Hypothalamus (tissue), 51 donors: ENCODE results near the gene SLC41A2.
"Not testable (repeated sequence)": the region's sequence is repeated elsewhere in the genome, so short reads cannot be mapped to it uniquely, and the experiment has no call there.

Experiments
- DNase-seq, 51 donors: peaks; one replicate each; lab custom pipeline; 2025; lab: John Stamatoyannopoulos, UW

The SLC41A2 gene, protein sequence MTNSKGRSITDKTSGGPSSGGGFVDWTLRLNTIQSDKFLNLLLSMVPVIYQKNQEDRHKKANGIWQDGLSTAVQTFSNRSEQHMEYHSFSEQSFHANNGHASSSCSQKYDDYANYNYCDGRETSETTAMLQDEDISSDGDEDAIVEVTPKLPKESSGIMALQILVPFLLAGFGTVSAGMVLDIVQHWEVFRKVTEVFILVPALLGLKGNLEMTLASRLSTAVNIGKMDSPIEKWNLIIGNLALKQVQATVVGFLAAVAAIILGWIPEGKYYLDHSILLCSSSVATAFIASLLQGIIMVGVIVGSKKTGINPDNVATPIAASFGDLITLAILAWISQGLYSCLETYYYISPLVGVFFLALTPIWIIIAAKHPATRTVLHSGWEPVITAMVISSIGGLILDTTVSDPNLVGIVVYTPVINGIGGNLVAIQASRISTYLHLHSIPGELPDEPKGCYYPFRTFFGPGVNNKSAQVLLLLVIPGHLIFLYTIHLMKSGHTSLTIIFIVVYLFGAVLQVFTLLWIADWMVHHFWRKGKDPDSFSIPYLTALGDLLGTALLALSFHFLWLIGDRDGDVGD

DNA sequence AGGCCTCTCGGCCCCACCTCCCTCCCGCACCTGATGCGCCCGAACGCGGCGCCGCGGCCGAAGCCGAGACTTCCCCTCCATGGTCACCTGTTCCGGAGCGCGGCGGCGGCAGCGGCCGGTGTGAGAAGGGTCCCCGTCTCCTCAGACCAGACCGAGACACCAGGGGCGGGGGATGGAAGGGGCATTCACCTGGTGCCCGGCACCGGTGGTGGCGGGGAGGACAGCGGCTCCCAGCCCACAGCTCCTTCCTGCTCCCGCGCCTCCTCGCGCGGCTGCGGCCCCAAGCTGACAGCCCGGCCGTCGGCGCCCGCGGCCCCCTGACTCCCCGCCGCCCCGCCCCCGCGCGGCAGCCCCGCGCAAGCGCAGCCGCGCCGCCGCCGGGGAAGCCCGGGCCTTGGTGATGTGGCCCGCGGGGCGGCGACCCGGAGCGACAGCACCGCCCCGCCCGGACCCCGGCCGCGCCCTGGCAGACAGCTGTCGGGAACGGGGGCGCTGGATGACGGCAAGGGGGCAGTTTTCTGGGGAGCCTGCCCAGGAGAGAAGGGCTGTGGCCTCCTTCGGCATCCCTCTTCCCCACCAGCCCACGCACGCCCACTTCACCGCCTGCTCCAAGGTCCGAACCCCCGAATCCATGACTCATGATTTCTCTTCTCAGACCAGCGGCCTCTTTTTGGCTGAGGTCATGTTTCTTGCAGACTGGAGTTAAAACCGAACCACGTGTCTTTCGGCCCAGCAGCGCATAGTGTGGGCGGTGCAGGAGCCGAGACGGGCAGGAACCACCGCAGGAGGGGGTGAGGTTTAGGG is at the start of gene SLC41A2:
Gene SLC41A2, minus strand, starts transcription at position 290 of the 804 bp plus-strand sequence. CDS start 29,763 bp downstream, outside the sequence.
- DNase-seq = peak in 50 of 51 donors; percentile 11 to 89 (median 60)

DNA sequence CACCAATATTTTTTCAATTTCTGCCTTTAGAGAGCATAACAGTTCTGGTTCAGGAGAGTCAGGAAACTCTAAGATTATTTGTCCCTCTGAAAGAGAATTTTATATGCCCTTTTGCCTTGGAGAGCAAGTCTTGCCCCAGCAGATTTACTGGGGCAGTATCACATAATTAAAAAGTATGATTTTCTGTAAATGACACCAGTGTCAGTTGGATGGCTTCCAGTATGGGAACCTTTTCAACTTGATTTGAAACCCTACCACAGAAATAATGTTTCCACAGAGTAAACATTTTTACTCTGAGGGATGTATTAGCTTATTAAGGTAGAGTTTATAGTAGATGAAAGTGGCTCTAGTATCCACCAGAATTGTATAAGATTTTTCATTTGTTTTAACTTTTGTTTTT is 43.4 kb upstream of the SLC41A2 start:
- no peak for DNase-seq

DNA sequence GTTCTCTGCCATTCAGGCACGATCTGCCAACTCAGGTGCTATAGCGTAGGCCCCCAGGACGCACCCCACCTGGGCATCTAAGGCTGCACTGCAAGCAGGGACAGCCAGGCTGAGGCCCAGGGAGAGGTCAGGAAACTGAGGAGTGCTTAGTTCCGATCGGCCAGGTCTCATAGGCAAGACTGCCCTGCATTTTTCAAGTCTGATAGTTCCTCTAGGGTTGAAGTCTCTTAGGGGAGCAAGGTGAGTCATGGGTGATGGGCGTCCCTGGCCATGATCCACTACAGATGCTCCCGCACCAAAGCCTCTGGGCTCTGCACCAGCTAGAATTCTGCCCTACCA is 41.2 kb upstream of the SLC41A2 start:
- DNase-seq = no peak

DNA sequence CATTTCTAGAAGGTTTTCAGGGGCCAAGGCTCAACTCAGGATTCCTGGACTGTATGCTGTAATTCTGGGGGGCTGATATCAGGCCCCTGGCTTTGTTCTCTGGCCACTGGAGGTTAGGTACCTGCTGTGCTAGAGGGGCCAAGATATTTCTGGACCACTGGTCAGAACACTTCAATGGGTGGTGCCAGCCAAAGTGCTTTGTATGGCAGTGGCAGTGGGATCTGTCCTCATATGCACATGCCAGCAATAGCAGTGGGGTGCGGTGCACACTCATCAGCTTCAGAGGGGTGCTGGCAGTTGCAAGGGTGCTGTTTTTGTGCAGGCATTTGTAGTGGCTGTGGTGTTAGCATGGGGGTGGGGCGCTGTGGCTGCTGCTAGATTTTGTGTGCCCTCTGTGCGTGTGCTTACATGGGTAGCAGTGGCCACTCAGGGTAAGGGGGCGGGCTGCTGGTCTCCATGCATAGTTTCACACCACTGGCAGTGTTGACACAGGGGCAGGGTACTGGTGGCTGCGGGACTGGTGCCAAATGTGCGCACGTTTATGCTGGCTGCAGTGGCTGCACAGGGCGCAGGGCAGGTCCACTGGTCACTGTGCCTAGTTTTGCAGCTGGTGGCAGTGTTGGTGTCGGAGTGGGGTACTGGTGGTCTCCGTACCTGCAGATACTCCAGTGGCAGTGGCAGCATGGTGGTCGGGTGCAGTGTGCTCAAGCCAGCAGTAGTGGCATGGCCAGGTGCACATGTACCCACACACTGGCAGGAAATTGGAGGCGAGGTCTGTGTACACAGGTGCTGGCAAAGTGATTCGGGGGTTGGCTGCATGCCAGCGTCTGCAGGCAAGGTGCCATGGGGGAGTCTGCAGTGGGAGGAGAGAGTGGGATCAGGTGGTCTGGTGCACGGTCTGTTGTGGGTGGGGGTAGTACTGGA is 40.6 kb upstream of the SLC41A2 start:
- no peak for DNase-seq

DNA sequence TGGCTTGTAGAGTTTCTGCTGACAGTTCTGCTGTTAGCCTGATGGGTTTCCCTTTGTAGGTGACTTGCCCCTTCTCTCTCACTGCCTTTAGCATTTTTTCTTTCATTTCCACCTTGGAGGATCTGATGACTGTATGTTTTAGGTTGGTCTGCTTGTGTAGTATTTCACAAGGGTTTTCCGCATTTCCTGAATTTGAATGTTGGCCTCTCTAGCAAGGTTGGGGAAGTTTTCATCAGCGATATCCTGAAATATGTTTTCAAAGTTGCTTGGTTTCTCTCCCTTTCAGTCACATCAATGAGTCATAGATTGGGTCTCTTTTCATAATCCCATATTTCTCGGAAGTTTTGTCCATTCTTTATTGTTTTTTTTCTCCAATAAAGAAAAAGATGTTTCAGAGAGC is 39.5 kb upstream of the SLC41A2 start:
- no peak for DNase-seq

DNA sequence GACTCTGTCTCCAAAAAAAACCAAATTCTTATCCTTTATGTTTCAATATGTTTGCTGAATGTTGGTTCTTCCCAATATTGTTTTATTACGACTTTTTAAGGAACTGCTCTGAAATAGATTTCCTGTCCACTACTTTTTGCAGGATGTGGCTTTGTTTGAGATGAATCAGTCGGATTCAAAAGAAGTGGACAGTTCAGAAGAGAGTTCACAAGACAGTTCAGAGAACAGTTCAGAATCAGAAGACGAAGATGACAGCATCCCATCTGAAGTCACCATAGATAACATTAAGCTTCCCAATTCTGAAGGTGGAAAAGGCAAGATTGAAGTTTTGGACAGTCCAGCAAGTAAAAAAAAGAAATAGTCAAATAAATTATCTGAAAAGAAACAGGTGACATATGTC is 36.2 kb upstream of the SLC41A2 start:
- DNase-seq = no peak

DNA sequence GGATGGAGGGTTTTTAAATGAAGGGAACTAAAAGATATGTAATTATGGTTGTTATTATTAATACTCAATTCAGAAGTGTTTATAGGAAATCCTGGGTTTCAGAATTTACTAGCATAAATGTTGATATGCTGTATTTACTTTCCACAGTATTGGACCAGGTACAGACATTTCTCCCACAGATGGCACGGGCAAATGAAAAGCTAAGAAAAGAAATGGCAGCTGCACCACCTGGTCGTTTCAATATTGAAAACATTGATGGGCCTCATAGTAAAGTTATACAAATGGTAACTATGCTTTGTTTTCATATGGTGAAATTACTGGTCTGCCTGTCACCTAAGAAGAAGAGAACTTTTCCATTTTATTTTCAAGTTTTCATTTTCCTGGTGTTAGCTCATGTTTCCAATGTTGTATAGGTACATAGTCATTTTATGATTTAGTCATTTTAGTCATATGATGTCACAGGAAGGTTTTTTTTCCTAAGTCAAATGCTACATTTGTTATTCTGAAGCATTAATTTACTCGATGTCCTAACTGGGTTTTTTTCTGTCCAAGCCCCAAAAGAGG is 33.6 kb upstream of the SLC41A2 start:
- no peak for DNase-seq

DNA sequence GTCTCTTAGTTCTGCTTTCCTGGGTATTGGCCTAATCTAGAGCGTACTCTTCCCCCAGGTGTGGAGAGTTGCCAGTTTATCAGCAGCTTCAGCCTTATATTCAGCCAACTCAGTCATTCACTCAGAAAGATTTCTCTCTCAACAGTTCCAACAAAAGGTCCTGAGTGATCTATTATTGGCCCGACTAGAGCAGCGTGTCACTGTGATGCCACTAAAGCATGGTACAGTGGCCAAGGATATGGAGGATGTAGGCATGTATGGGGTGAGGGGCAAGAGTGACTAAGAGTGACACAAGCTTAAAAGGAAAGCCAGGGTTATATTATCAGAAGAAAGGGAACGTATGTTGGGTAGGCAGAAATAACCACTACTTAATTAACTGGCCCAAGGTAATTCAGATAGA is 32.9 kb upstream of the SLC41A2 start:
- DNase-seq = no peak

DNA sequence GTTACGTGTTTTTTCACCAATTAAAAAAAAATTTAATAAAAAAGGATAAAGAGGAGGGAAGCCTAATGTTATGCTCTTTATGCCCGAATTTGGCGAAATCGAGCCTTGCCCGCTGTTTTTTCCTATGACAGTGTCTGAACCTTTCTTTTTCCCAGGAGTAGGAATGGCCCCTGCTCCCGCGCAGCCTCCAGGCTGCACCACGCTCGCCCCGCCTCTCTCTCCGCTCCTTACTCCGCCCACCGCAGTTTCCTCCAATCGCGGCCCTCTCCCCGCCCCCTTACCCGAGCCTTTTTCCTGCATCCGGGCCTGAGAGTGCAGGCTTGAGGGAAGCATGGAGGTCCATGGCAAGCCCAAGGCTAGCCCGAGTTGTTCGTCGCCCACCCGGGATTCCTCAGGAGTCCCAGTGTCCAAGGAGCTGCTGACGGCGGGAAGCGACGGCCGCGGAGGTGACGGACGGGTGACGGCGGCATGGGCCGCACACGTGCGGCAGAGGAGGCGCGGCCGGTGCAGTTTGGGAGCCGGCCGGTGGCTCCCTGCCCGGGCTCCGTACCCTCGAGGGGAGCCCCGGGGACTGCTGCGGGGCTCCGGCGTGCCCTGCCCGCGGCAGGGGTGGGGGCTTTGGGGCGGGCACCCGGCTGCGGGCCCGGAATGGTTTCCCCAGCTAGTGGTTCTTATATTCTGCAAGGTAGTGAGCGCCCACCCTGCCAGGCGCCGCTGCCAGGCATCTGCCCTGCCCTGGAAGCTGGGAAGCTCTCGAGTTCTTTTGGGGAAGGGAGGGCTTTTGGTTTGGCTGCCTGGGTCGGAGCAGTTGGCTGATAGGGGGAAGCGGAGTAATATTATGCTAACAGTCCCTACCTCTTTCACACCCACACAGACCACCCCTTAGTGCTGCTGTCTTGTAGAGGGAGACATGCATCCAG is 28.2 kb upstream of the SLC41A2 start, which contains the start of gene NOPCHAP1:
Gene NOPCHAP1, plus strand, starts transcription at position 295 of the 920 bp plus-strand sequence. Its CDS starts 37 bp downstream, at position 332.
- DNase-seq = peak; percentile 56 to 95 (median 86)

DNA sequence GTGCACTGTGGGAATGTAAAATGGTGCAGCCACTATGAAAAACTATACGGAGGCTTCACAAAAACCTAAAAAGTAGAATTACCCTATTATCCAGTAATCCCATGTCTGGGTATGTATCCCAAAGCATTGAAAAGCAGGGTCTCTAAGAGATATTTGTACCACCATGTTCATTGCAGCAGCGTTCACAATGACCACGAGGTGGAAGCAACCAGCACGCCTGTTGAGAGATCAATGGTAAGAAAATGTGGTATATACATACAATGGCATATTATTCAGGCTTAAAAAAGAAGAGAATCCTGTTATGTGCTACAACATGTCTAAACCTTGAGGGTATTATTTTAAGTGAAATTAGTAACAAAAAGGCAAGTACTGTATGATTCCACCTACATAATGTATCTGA is 27.1 kb upstream of the SLC41A2 start:
- no peak for DNase-seq

DNA sequence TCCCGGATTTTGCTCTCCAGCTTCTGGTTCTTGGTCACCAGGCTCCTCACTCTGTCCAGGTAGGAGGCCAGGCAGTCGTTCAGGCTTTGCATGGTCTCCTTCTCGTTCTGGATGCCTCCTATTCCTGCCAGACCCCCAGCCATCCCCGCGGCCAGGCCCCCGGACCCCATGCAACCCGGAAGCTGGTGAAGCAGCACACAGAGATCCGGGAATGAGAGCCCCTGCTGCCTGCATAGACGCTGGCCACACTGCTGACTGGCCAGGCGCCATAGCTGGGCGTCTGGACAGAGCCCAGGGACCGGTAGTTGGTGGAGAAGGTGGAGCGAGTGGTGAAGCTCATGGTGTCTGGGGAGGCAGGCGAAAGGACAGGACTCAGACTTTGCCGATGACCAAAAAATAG is 19.6 kb upstream of the SLC41A2 start:
- DNase-seq = not testable (repeated sequence)

DNA sequence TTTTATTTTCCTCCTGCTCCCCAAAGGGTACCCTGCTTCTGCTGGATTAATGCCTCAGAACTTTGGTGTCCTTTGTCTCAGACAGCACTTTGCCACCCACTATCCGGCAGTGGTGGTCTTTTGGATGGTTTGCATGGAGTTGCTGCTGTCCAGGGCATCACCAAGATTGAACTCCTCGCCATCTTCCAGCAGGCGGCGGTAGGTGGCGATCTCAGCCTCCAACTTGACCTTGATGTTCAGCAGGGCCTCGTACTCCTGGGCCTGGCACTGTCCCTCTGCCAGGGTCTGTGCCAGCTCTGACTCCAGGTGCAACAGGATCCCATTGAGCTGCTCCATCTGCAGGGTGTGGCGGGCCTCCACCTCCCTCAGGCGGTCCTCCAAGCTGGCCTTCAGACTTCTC is 18.6 kb upstream of the SLC41A2 start:
- DNase-seq = no peak

DNA sequence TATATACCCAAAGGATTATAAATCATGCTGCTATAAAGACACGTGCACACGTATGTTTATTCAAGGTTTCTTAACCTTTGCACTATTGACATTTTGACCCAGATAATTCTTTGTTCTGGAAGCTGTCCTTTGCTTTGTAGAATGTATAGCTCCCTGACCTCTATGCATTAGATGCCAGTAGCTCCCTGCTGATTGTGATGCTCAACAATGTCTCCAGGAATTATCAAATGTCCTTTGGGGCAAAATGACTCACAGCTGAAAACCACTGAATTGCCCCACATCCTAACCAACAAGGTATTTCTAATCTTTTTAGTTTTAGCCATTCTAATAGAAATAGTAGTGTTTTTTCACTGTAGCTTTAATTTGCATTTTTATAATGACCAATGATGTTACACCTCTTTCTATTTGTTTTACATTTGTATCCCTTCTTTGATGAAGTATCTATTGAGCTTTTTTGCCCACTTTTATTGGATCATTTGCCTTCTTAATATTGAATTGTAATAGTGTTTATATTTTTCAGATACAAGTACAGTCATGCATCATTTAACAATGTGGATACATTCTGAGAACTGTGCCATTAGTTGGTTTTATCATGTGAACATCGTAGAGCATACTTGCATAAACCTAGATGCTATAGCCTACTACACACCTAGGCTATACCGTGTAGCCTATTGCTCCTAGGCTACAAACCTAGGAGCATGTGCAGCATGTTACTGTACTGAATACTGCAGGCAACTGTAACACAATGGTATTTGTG is 17.7 kb upstream of the SLC41A2 start:
- no peak for DNase-seq

DNA sequence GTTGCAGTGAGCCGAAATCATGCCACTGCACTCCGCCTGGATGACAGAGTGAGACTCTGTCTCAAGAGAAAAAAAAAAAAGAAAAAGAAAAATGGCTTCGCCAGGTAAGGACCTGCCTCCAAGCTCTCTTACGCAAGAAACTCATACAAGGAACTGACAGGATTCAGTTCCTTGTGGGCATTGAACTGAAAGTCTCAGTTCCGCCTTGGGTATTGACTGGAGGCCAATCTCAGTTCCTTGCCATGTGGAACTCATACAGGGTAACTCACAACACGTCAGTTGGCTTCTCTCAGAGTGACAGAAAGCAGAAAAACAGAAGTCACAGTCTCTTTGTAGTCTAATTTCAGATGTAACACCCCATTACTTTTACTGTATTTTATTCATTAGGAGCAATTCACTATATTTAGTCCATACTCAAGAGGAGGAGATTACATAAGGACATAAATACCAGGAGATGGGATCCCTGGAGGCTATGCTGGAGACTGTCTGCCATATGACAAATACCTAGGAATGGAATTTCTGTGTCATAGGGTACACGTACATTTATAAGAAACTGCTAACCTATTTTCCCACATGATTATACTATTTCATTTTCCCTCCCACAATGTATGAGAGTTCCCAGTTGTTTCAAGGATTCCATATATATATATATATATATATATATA is 16.7 kb upstream of the SLC41A2 start:
- DNase-seq = peak in 5 of 51 donors; percentile 2 to 21 (median 6)

DNA sequence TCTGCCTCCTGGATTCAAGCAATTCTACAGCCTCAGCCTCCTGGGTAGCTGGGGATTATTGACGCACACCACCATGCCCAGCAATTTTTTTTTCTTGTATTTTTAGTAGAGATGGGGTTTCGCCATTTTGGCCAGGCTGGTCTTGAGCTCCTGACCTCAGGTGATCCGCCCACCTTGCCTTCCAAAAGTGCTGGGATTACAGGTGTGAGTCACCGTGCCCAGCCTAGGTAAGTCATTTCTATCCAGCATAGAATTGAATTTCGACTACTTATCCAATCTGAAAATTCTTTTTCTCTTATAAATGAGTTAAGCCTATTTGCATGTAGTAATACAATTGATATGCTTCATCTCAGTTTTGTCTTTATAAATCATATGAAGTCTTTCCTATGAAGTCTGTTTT is 15.2 kb upstream of the SLC41A2 start:
- DNase-seq = no peak

DNA sequence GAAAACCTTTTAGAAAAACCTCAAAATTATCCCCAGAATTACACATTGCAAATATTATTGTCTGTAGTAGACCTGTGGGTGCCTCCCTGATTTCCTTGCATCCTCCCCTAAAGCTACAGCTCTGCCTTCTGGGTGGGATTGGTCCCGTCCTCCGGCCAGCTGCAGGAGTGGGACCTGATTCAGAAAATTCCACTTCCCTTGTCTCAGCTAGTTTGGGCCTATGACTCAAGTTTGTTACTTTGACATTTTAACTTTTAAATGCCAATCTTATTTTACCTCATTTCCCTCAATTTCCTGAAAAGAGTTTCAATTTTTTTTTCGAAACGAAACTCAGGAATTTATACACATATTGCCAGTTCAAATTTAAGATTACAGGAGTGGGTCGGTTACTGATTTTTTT is 13.2 kb upstream of the SLC41A2 start:
- DNase-seq = no peak

DNA sequence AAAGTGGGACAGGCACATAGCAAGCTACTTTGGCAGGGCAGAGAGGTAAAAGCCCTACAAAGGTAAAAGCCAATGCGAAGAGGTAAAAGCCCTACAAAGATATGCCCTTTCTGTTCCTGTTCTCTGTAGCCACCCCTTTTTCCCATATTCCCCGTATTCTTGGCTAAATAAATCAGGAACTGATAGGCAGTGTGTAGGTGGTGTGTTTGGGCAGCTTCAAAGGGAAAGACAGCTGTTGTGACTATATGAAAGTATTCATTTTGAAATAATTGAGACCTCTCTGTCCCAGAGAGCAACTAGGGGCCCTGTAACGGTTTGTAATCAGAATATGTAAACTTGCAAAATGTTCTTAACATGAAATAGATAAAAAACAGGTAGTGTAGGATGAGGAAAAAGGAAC is 11.3 kb upstream of the SLC41A2 start:
- DNase-seq = no peak

DNA sequence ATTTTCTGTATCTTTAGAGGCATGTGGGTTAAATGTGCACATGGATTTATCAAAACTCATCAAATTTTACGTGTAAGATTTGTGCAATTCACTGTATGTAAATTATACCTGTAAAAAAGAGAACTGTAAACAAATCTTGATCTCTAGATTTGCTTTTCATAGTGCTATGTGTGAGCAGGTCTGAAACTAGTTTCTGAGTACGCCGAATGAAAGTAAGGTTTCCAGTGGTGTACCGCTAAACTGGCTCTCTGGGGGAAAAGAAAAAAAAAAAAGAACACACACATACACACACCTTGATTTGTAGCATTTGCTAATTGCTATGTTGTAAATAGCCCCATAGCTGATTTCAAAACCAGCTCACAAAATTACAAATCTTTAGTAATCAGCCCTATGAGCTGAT is 8.6 kb upstream of the SLC41A2 start:
- DNase-seq = no peak
